ENCODE measurements around the gene SHROOM4.

- TF ChIP-seq CTCF (IDR thresholded peaks at IDR 0.05) (no peak), POLR2A (IDR thresholded peaks at IDR 0.05) (no peak)
Observed at GRCh38 chrX:50725310-50725709, 88.7 kb downstream of the SHROOM4 start.

Data from Peyer's patch (tissue), 4 donors.